ENCODE measurements around the gene NELFB. TPM values are rescaled to one million over a fixed set of nuclear protein-coding genes. Genes with fewer than 3 reads are reported as not detected.

The NELFB gene
- total and polyA plus RNA-seq, 9 of the 15 experiments (the other 6 are each of a cell fraction or from before 2014, with no cell fraction given): 0.24 to 84.0 (median 29.7) TPM

- TF ChIP-seq ZFP36 (IDR thresholded peaks at IDR 0.05; ENCODE audit: low read depth, low read length, partially characterized antibody) (no peak), KDM5B (IDR thresholded peaks at IDR 0.05; ENCODE audit: insufficient replicate concordance, low read depth, low read length) (no peak), MEF2D (tag; conservative IDR thresholded peaks at IDR 0.05; ENCODE audit: low read depth) (no peak), FOXA3 (CRISPR knock-in tag; conservative IDR thresholded peaks at IDR 0.05 in 1 of 2, IDR thresholded peaks at IDR 0.05 in 1 of 2) (peak; percentile 97 to 99), MCM2 (IDR thresholded peaks at IDR 0.05; ENCODE audit: low read depth) (no peak), ZBTB7A (IDR thresholded peaks at IDR 0.05; ENCODE audit: borderline replicate concordance, control insufficient read depth, low read depth, low read length) (peak; percentile 97), NCOA6 (IDR thresholded peaks at IDR 0.05) (no peak), EHMT2 (IDR thresholded peaks at IDR 0.05) (no peak), ZNF124 (CRISPR knock-in tag; IDR thresholded peaks at IDR 0.05) (no peak), RBFOX2 (IDR thresholded peaks at IDR 0.05; ENCODE audit: low read depth, low read length) (peak; percentile 49; the same call in 1 of the 2 replicates), DIDO1 (tag; IDR thresholded peaks at IDR 0.05; ENCODE audit: low read depth) (no peak), PURB (CRISPR knock-in tag; IDR thresholded peaks at IDR 0.05; ENCODE audit: low read depth) (no peak)
- TF ChIP-seq, protein P1, sequence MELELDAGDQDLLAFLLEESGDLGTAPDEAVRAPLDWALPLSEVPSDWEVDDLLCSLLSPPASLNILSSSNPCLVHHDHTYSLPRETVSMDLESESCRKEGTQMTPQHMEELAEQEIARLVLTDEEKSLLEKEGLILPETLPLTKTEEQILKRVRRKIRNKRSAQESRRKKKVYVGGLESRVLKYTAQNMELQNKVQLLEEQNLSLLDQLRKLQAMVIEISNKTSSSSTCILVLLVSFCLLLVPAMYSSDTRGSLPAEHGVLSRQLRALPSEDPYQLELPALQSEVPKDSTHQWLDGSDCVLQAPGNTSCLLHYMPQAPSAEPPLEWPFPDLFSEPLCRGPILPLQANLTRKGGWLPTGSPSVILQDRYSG (tag; conservative IDR thresholded peaks at IDR 0.05; ENCODE audit: low read depth): no peak
- TF ChIP-seq, protein P2, sequence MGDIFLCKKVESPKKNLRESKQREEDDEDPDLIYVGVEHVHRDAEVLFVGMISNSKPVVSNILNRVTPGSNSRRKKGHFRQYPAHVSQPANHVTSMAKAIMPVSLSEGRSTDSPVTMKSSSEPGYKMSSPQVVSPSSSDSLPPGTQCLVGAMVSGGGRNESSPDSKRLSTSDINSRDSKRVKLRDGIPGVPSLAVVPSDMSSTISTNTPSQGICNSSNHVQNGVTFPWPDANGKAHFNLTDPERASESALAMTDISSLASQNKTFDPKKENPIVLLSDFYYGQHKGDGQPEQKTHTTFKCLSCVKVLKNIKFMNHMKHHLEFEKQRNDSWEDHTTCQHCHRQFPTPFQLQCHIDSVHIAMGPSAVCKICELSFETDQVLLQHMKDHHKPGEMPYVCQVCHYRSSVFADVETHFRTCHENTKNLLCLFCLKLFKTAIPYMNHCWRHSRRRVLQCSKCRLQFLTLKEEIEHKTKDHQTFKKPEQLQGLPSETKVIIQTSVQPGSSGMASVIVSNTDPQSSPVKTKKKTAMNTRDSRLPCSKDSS (IDR thresholded peaks at IDR 0.05; ENCODE audit: low read depth, partially characterized antibody): no peak
- TF ChIP-seq, protein P3, sequence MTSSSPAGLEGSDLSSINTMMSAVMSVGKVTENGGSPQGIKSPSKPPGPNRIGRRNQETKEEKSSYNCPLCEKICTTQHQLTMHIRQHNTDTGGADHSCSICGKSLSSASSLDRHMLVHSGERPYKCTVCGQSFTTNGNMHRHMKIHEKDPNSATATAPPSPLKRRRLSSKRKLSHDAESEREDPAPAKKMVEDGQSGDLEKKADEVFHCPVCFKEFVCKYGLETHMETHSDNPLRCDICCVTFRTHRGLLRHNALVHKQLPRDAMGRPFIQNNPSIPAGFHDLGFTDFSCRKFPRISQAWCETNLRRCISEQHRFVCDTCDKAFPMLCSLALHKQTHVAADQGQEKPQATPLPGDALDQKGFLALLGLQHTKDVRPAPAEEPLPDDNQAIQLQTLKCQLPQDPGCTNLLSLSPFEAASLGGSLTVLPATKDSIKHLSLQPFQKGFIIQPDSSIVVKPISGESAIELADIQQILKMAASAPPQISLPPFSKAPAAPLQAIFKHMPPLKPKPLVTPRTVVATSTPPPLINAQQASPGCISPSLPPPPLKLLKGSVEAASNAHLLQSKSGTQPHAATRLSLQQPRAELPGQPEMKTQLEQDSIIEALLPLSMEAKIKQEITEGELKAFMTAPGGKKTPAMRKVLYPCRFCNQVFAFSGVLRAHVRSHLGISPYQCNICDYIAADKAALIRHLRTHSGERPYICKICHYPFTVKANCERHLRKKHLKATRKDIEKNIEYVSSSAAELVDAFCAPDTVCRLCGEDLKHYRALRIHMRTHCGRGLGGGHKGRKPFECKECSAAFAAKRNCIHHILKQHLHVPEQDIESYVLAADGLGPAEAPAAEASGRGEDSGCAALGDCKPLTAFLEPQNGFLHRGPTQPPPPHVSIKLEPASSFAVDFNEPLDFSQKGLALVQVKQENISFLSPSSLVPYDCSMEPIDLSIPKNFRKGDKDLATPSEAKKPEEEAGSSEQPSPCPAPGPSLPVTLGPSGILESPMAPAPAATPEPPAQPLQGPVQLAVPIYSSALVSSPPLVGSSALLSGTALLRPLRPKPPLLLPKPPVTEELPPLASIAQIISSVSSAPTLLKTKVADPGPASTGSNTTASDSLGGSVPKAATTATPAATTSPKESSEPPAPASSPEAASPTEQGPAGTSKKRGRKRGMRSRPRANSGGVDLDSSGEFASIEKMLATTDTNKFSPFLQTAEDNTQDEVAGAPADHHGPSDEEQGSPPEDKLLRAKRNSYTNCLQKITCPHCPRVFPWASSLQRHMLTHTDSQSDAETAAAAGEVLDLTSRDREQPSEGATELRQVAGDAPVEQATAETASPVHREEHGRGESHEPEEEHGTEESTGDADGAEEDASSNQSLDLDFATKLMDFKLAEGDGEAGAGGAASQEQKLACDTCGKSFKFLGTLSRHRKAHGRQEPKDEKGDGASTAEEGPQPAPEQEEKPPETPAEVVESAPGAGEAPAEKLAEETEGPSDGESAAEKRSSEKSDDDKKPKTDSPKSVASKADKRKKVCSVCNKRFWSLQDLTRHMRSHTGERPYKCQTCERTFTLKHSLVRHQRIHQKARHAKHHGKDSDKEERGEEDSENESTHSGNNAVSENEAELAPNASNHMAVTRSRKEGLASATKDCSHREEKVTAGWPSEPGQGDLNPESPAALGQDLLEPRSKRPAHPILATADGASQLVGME (CRISPR knock-in tag; IDR thresholded peaks at IDR 0.05): no peak
- TF ChIP-seq, protein P4, sequence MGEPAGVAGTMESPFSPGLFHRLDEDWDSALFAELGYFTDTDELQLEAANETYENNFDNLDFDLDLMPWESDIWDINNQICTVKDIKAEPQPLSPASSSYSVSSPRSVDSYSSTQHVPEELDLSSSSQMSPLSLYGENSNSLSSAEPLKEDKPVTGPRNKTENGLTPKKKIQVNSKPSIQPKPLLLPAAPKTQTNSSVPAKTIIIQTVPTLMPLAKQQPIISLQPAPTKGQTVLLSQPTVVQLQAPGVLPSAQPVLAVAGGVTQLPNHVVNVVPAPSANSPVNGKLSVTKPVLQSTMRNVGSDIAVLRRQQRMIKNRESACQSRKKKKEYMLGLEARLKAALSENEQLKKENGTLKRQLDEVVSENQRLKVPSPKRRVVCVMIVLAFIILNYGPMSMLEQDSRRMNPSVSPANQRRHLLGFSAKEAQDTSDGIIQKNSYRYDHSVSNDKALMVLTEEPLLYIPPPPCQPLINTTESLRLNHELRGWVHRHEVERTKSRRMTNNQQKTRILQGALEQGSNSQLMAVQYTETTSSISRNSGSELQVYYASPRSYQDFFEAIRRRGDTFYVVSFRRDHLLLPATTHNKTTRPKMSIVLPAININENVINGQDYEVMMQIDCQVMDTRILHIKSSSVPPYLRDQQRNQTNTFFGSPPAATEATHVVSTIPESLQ (CRISPR knock-in tag; IDR thresholded peaks at IDR 0.05): peak; percentile 41; the same call in 1 of the 2 replicates
Observed at GRCh38 chr9:137236238-137236935, 18.7 kb upstream of the NELFB start (continued).
